HepG2 (cell line): ENCODE measurements around the gene RAB3GAP1. TPM values are rescaled to one million over a fixed set of nuclear protein-coding genes. Genes with fewer than 3 reads are reported as not detected.

Source experiments
- ATAC-seq: fragments of 200-7000 bp; cut with Tn5 transposase; 3 replicates; pipeline ENCODE4 v1.9.1; 2020; ENCODE audit warnings: mild to moderate bottlenecking, moderate library complexity
- BruUV-seq: library from RNA; stranded (reverse); fragments of 400-500 nt; replicated peaks from 2 replicates; lab custom pipeline; 2021; lab: Mats Ljungman, UMichigan
- CTCF ChIA-PET: fragments of 300-600 bp; formaldehyde crosslinking; extraction: SDS; loops from one replicate; lab custom pipeline; 2021; ENCODE audit warnings: low total read pairs, inconsistent platforms, low intra/inter-chr PET ratio; lab: Yijun Ruan, JAX
- POLR2A ChIA-PET: fragments of 350-600 bp; sonication (Branson Sonifier 250); formaldehyde crosslinking; loops from one replicate; lab custom pipeline; 2020; ENCODE audit warnings: antibody characterized with exemption, inconsistent platforms; lab: Yijun Ruan, JAX
- DNase-seq: peaks from one replicate; pipeline ENCODE4 v3.0.0-alpha.2; 2015; ENCODE audit warnings: low spot score
- FAIRE-seq: peaks from 3 replicates; lab custom pipeline; 2011; peaks lifted over from hg19 to GRCh38; lab: Jason Lieb, UNC
- H2AFZ ChIP-seq: one replicate; pipeline ENCODE4 v1.6.1; 2011; ENCODE audit warnings: low read length, inconsistent platforms
- H3K27ac ChIP-seq: fragments of 300-600 bp; 3 replicates; pipeline ENCODE4 v1.8.0; 2011; ENCODE audit warnings: mixed run types, mild to moderate bottlenecking, mixed read lengths, low read length, inconsistent platforms; ENCODE audit not compliant: insufficient read depth; ENCODE audit errors: extremely low read length
- H3K27me3 ChIP-seq, 2 experiments: fragments of 200-600 bp in 1 of 2; 2 replicates in 1 of 2; 3 replicates in 1 of 2; pipeline versions ENCODE4 v1.6.0 to v1.8.0; 2011; ENCODE audit warnings: low read length in 2 of 2, mild to moderate bottlenecking in 2 of 2, moderate library complexity in 2 of 2, inconsistent platforms in 1 of 2; ENCODE audit not compliant: insufficient read depth in 2 of 2, control insufficient read depth in 1 of 2
- H3K36me3 ChIP-seq, 2 experiments: fragments of 200-600 bp in 1 of 2; replicated peaks in 1 of 2; 2 replicates in 1 of 2; 3 replicates in 1 of 2; pipeline versions ENCODE4 v1.5.1 to v1.8.0; 2011; ENCODE audit warnings: low read length in 2 of 2, inconsistent platforms in 1 of 2; ENCODE audit not compliant: insufficient read depth in 2 of 2, control insufficient read depth in 1 of 2
- H3K4me1 ChIP-seq: 2 replicates; pipeline ENCODE4 v1.5.1; 2012; ENCODE audit warnings: low read length, inconsistent platforms; ENCODE audit not compliant: insufficient read depth
- H3K4me2 ChIP-seq: 2 replicates; pipeline ENCODE4 v1.6.0; 2011; ENCODE audit warnings: low read depth, low read length, inconsistent platforms
- H3K4me3 ChIP-seq, 3 experiments: fragments of 200-600 bp in 1 of 3; sonication (generic), shearing (Covaris generic) in 1 of 3; replicated peaks in 1 of 3; 2 replicates each; pipeline ENCODE4 v1.5.1; 2011 to 2016; ENCODE audit warnings: low read length in 3 of 3, inconsistent platforms in 2 of 3, low read depth in 2 of 3, mild to moderate bottlenecking in 2 of 3, control low read depth in 1 of 3, mixed read lengths in 1 of 3; ENCODE audit not compliant: insufficient read depth in 1 of 3
- H3K79me2 ChIP-seq: one replicate; pipeline ENCODE4 v1.6.1; 2011; ENCODE audit warnings: low read length, inconsistent platforms; ENCODE audit not compliant: insufficient read depth
- H3K9ac ChIP-seq: 2 replicates; pipeline ENCODE4 v1.6.0; 2011; ENCODE audit warnings: mild to moderate bottlenecking, low read depth, low read length, inconsistent platforms; ENCODE audit not compliant: insufficient read depth
- H3K9me3 ChIP-seq: 2 replicates; pipeline ENCODE4 v1.5.1; 2012; ENCODE audit warnings: mild to moderate bottlenecking, low read length
- H4K20me1 ChIP-seq: 2 replicates; pipeline ENCODE4 v1.6.0; 2011; ENCODE audit warnings: inconsistent platforms, mild to moderate bottlenecking, low read length, moderate library complexity; ENCODE audit not compliant: insufficient read depth
- BORCS8-MEF2B ChIP-seq: sonication (generic); formaldehyde crosslinking; IDR thresholded peaks from 2 replicates; pipeline ENCODE4 v1.8.0; 2022; ENCODE audit warnings: mild to moderate bottlenecking, missing genetic modification reagents
- EZH2 ChIP-seq: conservative IDR thresholded peaks from 2 replicates; pipeline ENCODE4 v1.6.1; 2012; ENCODE audit warnings: mild to moderate bottlenecking, low read depth, low read length, moderate library complexity
- HNRNPH1 ChIP-seq: fragments of 200-400 bp; formaldehyde crosslinking; optimal IDR thresholded peaks from 2 replicates; pipeline ENCODE3; 2017; ENCODE audit warnings: mild to moderate bottlenecking, low read depth, low read length
- SP2 ChIP-seq: sonication (generic); formaldehyde crosslinking; IDR thresholded peaks from 2 replicates; pipeline ENCODE4 v1.5.1; 2020; ENCODE audit warnings: mild to moderate bottlenecking, missing genetic modification reagents
- SUZ12 ChIP-seq: fragments of 150-350 bp; IDR thresholded peaks from 2 replicates; pipeline ENCODE4 v1.6.1; 2014; ENCODE audit warnings: low read depth, low read length
- ZFP37 ChIP-seq: sonication (generic); formaldehyde crosslinking; IDR thresholded peaks from 2 replicates; pipeline ENCODE4 v1.4.0; 2020; ENCODE audit warnings: missing genetic modification reagents, borderline replicate concordance
- ZFP82 ChIP-seq: sonication (generic); formaldehyde crosslinking; IDR thresholded peaks from 2 replicates; pipeline ENCODE4 v1.5.1; 2020; ENCODE audit warnings: mild to moderate bottlenecking, missing genetic modification reagents, borderline replicate concordance
- ZNF709 ChIP-seq: sonication (generic); formaldehyde crosslinking; IDR thresholded peaks from 2 replicates; pipeline ENCODE4 v1.5.0; 2020; ENCODE audit warnings: mild to moderate bottlenecking, missing genetic modification reagents
- whole genome bisulfite sequencing: methylation state at CpG from one replicate; pipeline ENCODE4 v1.1.6; 2017; ENCODE audit warnings: low lambda C conversion rate; 5-methylcytosine and 5-hydroxymethylcytosine counted together
- in situ Hi-C: cut with HindIII; loops from 2 replicates; pipeline ENCODE4 v1.10.0; 2017; ENCODE audit warnings: low pct_unique_long_range_greater_than_20kb; ENCODE audit not compliant: extremely low pct_ligation_motif_present
- intact Hi-C: fragments of 100-400 bp; cut with micrococcal nuclease; formaldehyde crosslinking; loops from one replicate; pipeline ENCODE4 v1.10.0; 2022; ENCODE audit not compliant: unreplicated experiment
- polyA plus RNA-seq, 8 experiments: library from polyadenylated mRNA; depleted of rRNA in 3 of 8; stranded (reverse) in 7 of 8; unstranded in 1 of 8; fragments of >200 nt; fragmentation: Illumina TruSeq in 4 of 8; extraction: Trizol in 4 of 8; gene quantifications; 2 replicates each; pipeline versions ENCODE4 v1.2.1 to v1.2.3, GENCODE V29; 2011 to 2016; ENCODE audit warnings: low read depth in 4 of 8, missing spikeins in 1 of 8, mixed read lengths in 1 of 8; ENCODE audit not compliant: insufficient read depth in 1 of 8
- total RNA-seq, 5 experiments: library from RNA; depleted of rRNA; stranded (reverse); fragments of >200 nt; fragmentation: Illumina TruSeq; extraction: Trizol; gene quantifications; 2 replicates each; pipeline ENCODE4 v1.2.3, GENCODE V29; 2016; ENCODE audit warnings: low read depth in 1 of 5
- TF ChIP-seq, protein P1 (sequence below): sonication (generic); formaldehyde crosslinking; IDR thresholded peaks from 2 replicates; pipeline ENCODE4 v1.4.0; 2020; ENCODE audit warnings: missing genetic modification reagents
- TF ChIP-seq, protein P2 (sequence below): sonication (generic); formaldehyde crosslinking; IDR thresholded peaks from 2 replicates; pipeline ENCODE4 v1.4.0; 2020; ENCODE audit warnings: mild to moderate bottlenecking, missing genetic modification reagents, borderline replicate concordance
- TF ChIP-seq, protein P3 (sequence below): sonication (generic); formaldehyde crosslinking; IDR thresholded peaks from 2 replicates; pipeline ENCODE4 v1.4.0; 2020; ENCODE audit warnings: missing genetic modification reagents, borderline replicate concordance
- TF ChIP-seq, protein P4 (sequence below): sonication (generic); formaldehyde crosslinking; IDR thresholded peaks from 2 replicates; pipeline ENCODE4 v1.5.0; 2020; ENCODE audit warnings: mild to moderate bottlenecking, missing genetic modification reagents, borderline replicate concordance

Gene RAB3GAP1
- total and polyA plus RNA-seq, 2 of the 13 experiments (the other 11 are each of a cell fraction or from before 2014, with no cell fraction given) = 15.2 to 48.8 TPM

DNA sequence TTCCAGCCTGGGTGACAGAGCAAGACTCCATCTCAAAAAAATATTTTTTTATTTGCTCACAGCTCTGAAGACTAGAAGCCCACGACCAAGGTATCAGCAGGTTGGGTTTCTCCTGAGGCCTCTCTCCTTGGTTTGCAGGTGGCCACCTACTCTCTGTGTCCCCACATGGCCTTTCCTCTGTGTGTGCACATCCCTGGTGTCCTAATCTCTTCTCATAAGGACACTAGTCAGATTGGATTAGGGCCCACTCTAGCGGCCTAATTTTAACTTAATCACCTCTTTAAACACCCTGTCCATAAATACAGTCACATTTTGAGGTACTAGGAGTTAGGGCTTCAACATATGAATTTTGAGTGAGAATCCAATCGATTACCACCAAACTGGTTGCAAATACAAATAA, 2.0 kb upstream of the RAB3GAP1 start (continued):
- TF ChIP-seq, protein P1, sequence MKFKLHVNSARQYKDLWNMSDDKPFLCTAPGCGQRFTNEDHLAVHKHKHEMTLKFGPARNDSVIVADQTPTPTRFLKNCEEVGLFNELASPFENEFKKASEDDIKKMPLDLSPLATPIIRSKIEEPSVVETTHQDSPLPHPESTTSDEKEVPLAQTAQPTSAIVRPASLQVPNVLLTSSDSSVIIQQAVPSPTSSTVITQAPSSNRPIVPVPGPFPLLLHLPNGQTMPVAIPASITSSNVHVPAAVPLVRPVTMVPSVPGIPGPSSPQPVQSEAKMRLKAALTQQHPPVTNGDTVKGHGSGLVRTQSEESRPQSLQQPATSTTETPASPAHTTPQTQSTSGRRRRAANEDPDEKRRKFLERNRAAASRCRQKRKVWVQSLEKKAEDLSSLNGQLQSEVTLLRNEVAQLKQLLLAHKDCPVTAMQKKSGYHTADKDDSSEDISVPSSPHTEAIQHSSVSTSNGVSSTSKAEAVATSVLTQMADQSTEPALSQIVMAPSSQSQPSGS (CRISPR knock-in tag) = 0 out of 2 replicates have a peak, but pooled peaks have one; percentile 10
- TF ChIP-seq HNRNPH1 = no peak
- TF ChIP-seq, protein P2, sequence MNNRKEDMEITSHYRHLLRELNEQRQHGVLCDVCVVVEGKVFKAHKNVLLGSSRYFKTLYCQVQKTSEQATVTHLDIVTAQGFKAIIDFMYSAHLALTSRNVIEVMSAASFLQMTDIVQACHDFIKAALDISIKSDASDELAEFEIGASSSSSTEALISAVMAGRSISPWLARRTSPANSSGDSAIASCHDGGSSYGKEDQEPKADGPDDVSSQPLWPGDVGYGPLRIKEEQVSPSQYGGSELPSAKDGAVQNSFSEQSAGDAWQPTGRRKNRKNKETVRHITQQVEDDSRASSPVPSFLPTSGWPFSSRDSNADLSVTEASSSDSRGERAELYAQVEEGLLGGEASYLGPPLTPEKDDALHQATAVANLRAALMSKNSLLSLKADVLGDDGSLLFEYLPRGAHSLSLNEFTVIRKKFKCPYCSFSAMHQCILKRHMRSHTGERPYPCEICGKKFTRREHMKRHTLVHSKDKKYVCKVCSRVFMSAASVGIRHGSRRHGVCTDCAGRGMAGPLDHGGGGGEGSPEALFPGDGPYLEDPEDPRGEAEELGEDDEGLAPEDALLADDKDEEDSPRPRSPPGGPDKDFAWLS (CRISPR knock-in tag) = 0 out of 2 replicates have a peak, but pooled peaks have one; percentile 29
- TF ChIP-seq, protein P3, sequence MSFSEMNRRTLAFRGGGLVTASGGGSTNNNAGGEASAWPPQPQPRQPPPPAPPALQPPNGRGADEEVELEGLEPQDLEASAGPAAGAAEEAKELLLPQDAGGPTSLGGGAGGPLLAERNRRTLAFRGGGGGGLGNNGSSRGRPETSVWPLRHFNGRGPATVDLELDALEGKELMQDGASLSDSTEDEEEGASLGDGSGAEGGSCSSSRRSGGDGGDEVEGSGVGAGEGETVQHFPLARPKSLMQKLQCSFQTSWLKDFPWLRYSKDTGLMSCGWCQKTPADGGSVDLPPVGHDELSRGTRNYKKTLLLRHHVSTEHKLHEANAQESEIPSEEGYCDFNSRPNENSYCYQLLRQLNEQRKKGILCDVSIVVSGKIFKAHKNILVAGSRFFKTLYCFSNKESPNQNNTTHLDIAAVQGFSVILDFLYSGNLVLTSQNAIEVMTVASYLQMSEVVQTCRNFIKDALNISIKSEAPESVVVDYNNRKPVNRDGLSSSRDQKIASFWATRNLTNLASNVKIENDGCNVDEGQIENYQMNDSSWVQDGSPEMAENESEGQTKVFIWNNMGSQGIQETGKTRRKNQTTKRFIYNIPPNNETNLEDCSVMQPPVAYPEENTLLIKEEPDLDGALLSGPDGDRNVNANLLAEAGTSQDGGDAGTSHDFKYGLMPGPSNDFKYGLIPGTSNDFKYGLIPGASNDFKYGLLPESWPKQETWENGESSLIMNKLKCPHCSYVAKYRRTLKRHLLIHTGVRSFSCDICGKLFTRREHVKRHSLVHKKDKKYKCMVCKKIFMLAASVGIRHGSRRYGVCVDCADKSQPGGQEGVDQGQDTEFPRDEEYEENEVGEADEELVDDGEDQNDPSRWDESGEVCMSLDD (CRISPR knock-in tag) = no peak
- no peak for TF ChIP-seq EZH2

DNA sequence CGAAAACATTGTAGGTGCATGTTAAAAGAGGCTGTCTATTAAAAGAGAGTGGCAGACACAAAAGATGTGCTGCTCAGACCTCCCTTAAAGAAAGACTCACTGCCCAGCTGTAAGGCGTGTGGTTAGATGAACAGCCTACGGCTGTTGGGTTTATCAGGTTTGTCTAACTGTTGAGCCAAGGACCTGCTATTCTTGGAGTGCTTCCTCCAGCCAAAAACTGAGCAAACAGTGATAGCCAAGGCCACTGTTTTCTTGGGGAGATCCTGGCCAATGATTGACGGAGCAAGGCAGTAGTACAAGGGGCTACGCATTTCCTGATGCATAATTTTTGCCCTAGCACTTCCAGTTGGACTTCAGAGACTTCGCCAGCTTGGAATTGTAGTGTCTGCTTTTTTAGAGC, 1.4 kb upstream of the RAB3GAP1 start:
- H3K9ac ChIP-seq = peak overlapping the region; percentile 40
- H4K20me1 ChIP-seq = peaks cover 13% of the 10 kb centered on the region
- in situ Hi-C loops = no loop called here
- DNase-seq (no peak), FAIRE-seq (no peak), ATAC-seq (peak; percentile 43)
- no peaks in the 10 kb centered on the region for H3K36me3 ChIP-seq
- peaks cover 34% of the 10 kb centered on the region for H3K79me2 ChIP-seq
- WGBS = 3% methylated on average over 6 of the region's 6 CpGs
- no peaks in the 10 kb centered on the region for H3K9me3 ChIP-seq
- CTCF ChIA-PET = no interaction called here
- H3K4me2 ChIP-seq = peak overlapping the region; percentile 85
- H2AFZ ChIP-seq = peak overlapping the region; percentile 89
- peaks cover 69% of the 10 kb centered on the region for H3K4me1 ChIP-seq
- POLR2A ChIA-PET = interaction anchor here (2.8 kb wide), 1 partner anchor 133 kb away, joined by 10 read pairs; the partner anchor contains the start of gene CCNT2
- peak overlapping the region; percentile 48 to 60 (median 55) for H3K4me3 ChIP-seq
- no peaks in the 10 kb centered on the region; a peak in 1 of 5 replicates for H3K27me3 ChIP-seq
- intact Hi-C loops = loop anchor here (5.0 to 10.0 kb wide), 2 partner anchors 42 to 136 kb away; partner anchors contain the start of gene CCNT2
- H3K27ac ChIP-seq = peak overlapping the region; percentile 3
- no TSS peak for BruUV-seq
- no peak for TF ChIP-seq ZNF709 (CRISPR knock-in tag)
- TF ChIP-seq ZFP82 = 0 out of 2 replicates have a peak, but pooled peaks have one; percentile 12
- no peak for TF ChIP-seq SUZ12
- TF ChIP-seq BORCS8-MEF2B (CRISPR knock-in tag) = no peak
- TF ChIP-seq SP2 = no peak
- TF ChIP-seq, protein P4, sequence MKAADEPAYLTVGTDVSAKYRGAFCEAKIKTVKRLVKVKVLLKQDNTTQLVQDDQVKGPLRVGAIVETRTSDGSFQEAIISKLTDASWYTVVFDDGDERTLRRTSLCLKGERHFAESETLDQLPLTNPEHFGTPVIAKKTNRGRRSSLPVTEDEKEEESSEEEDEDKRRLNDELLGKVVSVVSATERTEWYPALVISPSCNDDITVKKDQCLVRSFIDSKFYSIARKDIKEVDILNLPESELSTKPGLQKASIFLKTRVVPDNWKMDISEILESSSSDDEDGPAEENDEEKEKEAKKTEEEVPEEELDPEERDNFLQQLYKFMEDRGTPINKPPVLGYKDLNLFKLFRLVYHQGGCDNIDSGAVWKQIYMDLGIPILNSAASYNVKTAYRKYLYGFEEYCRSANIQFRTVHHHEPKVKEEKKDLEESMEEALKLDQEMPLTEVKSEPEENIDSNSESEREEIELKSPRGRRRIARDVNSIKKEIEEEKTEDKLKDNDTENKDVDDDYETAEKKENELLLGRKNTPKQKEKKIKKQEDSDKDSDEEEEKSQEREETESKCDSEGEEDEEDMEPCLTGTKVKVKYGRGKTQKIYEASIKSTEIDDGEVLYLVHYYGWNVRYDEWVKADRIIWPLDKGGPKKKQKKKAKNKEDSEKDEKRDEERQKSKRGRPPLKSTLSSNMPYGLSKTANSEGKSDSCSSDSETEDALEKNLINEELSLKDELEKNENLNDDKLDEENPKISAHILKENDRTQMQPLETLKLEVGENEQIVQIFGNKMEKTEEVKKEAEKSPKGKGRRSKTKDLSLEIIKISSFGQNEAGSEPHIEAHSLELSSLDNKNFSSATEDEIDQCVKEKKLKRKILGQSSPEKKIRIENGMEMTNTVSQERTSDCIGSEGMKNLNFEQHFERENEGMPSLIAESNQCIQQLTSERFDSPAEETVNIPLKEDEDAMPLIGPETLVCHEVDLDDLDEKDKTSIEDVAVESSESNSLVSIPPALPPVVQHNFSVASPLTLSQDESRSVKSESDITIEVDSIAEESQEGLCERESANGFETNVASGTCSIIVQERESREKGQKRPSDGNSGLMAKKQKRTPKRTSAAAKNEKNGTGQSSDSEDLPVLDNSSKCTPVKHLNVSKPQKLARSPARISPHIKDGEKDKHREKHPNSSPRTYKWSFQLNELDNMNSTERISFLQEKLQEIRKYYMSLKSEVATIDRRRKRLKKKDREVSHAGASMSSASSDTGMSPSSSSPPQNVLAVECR (CRISPR knock-in tag) = peak; percentile 25; the same call in 1 of the 2 replicates
- no peak for TF ChIP-seq ZFP37 (CRISPR knock-in tag)
